Uterus (tissue), 4 donors: ENCODE results near the gene DYNC1LI1. TPM values are rescaled to one million over a fixed set of nuclear protein-coding genes. Genes with fewer than 3 reads are reported as not detected.
A peak's percentile ranks its signal among the peaks of the same experiment; 100 is the strongest.

ENCODE experiments used
- DNase-seq, 2 donors: peaks; one replicate each; pipeline ENCODE4 v3.0.0-alpha.2; 2019 to 2020
- H3K27ac ChIP-seq, 2 donors: fragments of 200-600 bp; sonication (generic); 1 replicate in 1 of 2; 2 replicates in 1 of 2; pipeline ENCODE4 v1.5.1; 2016 to 2018
- H3K27me3 ChIP-seq, 2 donors: fragments of 200-600 bp; sonication (generic); one replicate each; pipeline ENCODE4 v1.5.1; 2018 to 2019; ENCODE audit warnings: control low read depth in 1 of 2
- H3K36me3 ChIP-seq, 2 donors: fragments of 200-600 bp; sonication (generic); one replicate each; pipeline ENCODE4 v1.5.1; 2019; ENCODE audit warnings: control low read depth in 1 of 2
- H3K4me1 ChIP-seq, 2 donors: fragments of 200-600 bp; sonication (generic); one replicate each; pipeline ENCODE4 v1.5.1; 2018 to 2019; ENCODE audit warnings: control low read depth in 1 of 2
- H3K4me3 ChIP-seq, 2 donors: fragments of 200-600 bp; sonication (generic); 1 replicate in 1 of 2; 2 replicates in 1 of 2; pipeline ENCODE4 v1.5.1; 2018 to 2019; ENCODE audit warnings: mild to moderate bottlenecking in 1 of 2
- H3K9me3 ChIP-seq, 2 donors: fragments of 200-600 bp; sonication (generic); one replicate each; pipeline ENCODE4 v1.5.1; 2019; ENCODE audit warnings: control low read depth in 1 of 2
- POLR2A ChIP-seq, 2 donors: fragments of 450-650 bp; IDR thresholded peaks; one replicate each; pipeline ENCODE4 v1.6.1; 2016; ENCODE audit warnings: antibody characterized with exemption in 2 of 2, mild to moderate bottlenecking in 1 of 2, moderate library complexity in 1 of 2
- intact Hi-C: fragments of 100-400 bp; cut with DNase I; formaldehyde crosslinking; loops from one replicate; pipeline ENCODE4 v1.15.1; 2023; ENCODE audit warnings: low total_unique reads
- total RNA-seq, 4 donors: library from RNA; depleted of rRNA in 3 of 4; stranded (reverse); fragments of >200 nt in 3 of 4; gene quantifications; one replicate each; pipeline versions ENCODE4 v1.1.0 to v1.2.4, GENCODE V29; 2014 to 2023
- TF ChIP-seq, protein P1 (sequence below), 4 experiments: fragments of 200-600 bp in 2 of 4; fragments of 450-650 bp in 2 of 4; sonication (generic) in 2 of 4; IDR thresholded peaks; one replicate each; pipeline ENCODE4 v1.5.1; 2016 to 2019; ENCODE audit warnings: antibody characterized with exemption in 4 of 4, mild to moderate bottlenecking in 2 of 4, moderate library complexity in 1 of 4
- donor health status: DM: yes; HTN: yes; CAD: no.

The DYNC1LI1 gene
- total RNA-seq, 4 donors from 2014 or later, result 9.5 to 65.9 (median 41.0) TPM

GRCh38 chr3:32601722-32602121, 31.1 kb upstream of the DYNC1LI1 start:
- Histone ChIP-seq H3K4me3 (no peak overlapping the region), H3K4me1 (no peaks in the 10 kb centered on the region), H3K27me3 (no peaks in the 10 kb centered on the region), H3K27ac (no peak overlapping the region), H3K36me3 (no peaks in the 10 kb centered on the region), H3K9me3 (no peaks in the 10 kb centered on the region)
- no peak for DNase-seq
- intact Hi-C loops, result no loop called here
- TF ChIP-seq, protein P1, sequence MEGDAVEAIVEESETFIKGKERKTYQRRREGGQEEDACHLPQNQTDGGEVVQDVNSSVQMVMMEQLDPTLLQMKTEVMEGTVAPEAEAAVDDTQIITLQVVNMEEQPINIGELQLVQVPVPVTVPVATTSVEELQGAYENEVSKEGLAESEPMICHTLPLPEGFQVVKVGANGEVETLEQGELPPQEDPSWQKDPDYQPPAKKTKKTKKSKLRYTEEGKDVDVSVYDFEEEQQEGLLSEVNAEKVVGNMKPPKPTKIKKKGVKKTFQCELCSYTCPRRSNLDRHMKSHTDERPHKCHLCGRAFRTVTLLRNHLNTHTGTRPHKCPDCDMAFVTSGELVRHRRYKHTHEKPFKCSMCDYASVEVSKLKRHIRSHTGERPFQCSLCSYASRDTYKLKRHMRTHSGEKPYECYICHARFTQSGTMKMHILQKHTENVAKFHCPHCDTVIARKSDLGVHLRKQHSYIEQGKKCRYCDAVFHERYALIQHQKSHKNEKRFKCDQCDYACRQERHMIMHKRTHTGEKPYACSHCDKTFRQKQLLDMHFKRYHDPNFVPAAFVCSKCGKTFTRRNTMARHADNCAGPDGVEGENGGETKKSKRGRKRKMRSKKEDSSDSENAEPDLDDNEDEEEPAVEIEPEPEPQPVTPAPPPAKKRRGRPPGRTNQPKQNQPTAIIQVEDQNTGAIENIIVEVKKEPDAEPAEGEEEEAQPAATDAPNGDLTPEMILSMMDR (IDR thresholded peaks at IDR 0.05), result no peak
- no peak for TF ChIP-seq POLR2A (IDR thresholded peaks at IDR 0.05)

DNA sequence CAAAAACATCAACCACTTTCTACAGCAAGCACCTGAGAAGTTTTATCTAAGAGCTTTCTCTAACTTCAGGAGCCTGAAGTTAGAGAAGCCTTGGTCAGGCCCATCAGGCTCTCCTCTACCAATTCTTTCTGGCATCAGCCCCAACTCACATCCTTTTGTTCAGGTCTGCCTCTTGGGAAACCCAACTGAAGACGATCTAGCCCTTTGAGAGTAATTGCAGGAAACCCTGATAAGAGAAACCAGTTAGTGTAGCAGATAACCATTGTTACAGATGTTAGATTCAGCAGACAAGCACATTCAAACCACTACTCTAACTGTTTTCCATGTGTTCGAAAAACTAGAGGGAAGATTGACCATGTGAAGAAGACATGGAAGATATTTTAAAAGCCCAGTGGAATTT, 27.0 kb upstream of the DYNC1LI1 start:
- H3K36me3 ChIP-seq, result no peaks in the 10 kb centered on the region
- H3K4me1 ChIP-seq, result no peaks in the 10 kb centered on the region
- TF ChIP-seq, protein P1 (IDR thresholded peaks at IDR 0.05), result no peak
- no peak for TF ChIP-seq POLR2A (IDR thresholded peaks at IDR 0.05)
- H3K9me3 ChIP-seq, result no peaks in the 10 kb centered on the region
- H3K4me3 ChIP-seq, result no peak overlapping the region
- no peak overlapping the region for H3K27ac ChIP-seq
- no peaks in the 10 kb centered on the region for H3K27me3 ChIP-seq
- intact Hi-C loops, result no loop called here
- DNase-seq, result no peak

GRCh38 chr3:32596909-32597369, 26.3 kb upstream of the DYNC1LI1 start:
- H3K27ac ChIP-seq, result no peak overlapping the region
- TF ChIP-seq, protein P1 (IDR thresholded peaks at IDR 0.05), result no peak
- no peak for TF ChIP-seq POLR2A (IDR thresholded peaks at IDR 0.05)
- intact Hi-C loops, result no loop called here
- no peaks in the 10 kb centered on the region for H3K36me3 ChIP-seq
- H3K9me3 ChIP-seq, result no peaks in the 10 kb centered on the region
- peak in 1 of 2 donors; percentile 18 for DNase-seq
- no peaks in the 10 kb centered on the region for H3K4me1 ChIP-seq
- H3K27me3 ChIP-seq, result no peaks in the 10 kb centered on the region
- H3K4me3 ChIP-seq, result no peak overlapping the region

DNA sequence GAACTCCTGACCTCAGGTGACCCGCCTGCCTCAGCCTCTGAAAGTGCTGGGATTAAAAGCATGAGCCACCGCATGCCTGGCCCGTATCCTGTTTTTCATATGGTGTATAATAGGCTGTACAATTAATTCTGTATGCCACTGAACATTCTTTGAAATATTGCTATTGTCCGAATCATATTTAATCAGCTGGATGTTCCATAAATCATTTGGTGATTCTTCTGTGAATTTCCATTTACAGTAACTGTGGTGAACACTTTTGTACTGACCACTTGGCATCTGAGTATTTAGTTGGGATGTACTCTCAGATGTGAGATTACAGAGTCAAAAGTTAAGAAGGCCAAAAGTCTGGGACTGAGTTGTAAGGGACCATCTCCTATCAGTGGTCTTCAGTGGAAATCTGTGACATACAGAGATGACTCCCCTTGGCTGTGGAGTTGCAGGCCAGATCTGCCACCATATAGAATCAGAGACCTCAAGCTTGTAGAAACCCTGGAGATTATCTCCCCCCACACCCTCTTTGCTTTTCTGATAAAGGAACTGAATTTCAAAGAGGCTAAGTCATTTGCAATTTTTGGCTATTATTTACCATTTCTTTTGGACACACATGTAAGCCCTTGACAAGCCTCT, 25.7 kb upstream of the DYNC1LI1 start:
- H3K27ac ChIP-seq, result no peak overlapping the region
- no peak for DNase-seq
- intact Hi-C loops, result no loop called here

GRCh38 chr3:32595323-32595722, 24.7 kb upstream of the DYNC1LI1 start:
- Histone ChIP-seq H3K27ac (no peak overlapping the region), H3K4me1 (no peaks in the 10 kb centered on the region), H3K9me3 (no peaks in the 10 kb centered on the region), H3K27me3 (no peaks in the 10 kb centered on the region), H3K4me3 (no peak overlapping the region), H3K36me3 (no peaks in the 10 kb centered on the region)
- no peak for DNase-seq
- TF ChIP-seq, protein P1 (IDR thresholded peaks at IDR 0.05), result no peak
- TF ChIP-seq POLR2A (IDR thresholded peaks at IDR 0.05), result no peak
- intact Hi-C loops, result no loop called here

More for the DNA sequence above, 25.7 kb upstream of the DYNC1LI1 start:
- H3K4me1 ChIP-seq, result no peaks in the 10 kb centered on the region
- no peak for TF ChIP-seq POLR2A (IDR thresholded peaks at IDR 0.05)
- TF ChIP-seq, protein P1 (IDR thresholded peaks at IDR 0.05), result no peak
- no peaks in the 10 kb centered on the region for H3K36me3 ChIP-seq
- no peaks in the 10 kb centered on the region for H3K27me3 ChIP-seq
- H3K9me3 ChIP-seq, result no peaks in the 10 kb centered on the region
- no peak overlapping the region for H3K4me3 ChIP-seq
